GM12872 (cell line): ENCODE results near the gene ERGIC1.

Experiments used
- CTCF ChIP-seq: IDR thresholded peaks from 3 replicates; pipeline ENCODE4 v1.5.1; 2011; ENCODE audit warnings: low read depth, mild to moderate bottlenecking, low read length, moderate library complexity; ENCODE audit not compliant: insufficient read depth

Gene ERGIC1

GRCh38 chr5:172975289-172975688 is 141.2 kb downstream of the ERGIC1 start:
- no peak for TF ChIP-seq CTCF

GRCh38 chr5:172979778-172980177 is 145.7 kb downstream of the ERGIC1 start:
- TF ChIP-seq CTCF = no peak

GRCh38 chr5:172981931-172982330 is 147.9 kb downstream of the ERGIC1 start:
- no peak for TF ChIP-seq CTCF

- TF ChIP-seq CTCF = no peak
Observed at GRCh38 chr5:172983542-172984243, 149.6 kb downstream of the ERGIC1 start, which contains the start of gene ATP6V0E1. TSS of gene ATP6V0E1 (plus strand) at chr5:172983771. CDS start at chr5:172983861, 90 bp downstream.

- peak; percentile 68 for TF ChIP-seq CTCF
Observed at GRCh38 chr5:172984244-172984953, 150.3 kb downstream of the ERGIC1 start.

- no peak for TF ChIP-seq CTCF
Observed at GRCh38 chr5:172985596-172985995, 151.5 kb downstream of the ERGIC1 start.

- TF ChIP-seq CTCF = no peak
Observed at GRCh38 chr5:172988276-172988675, 154.2 kb downstream of the ERGIC1 start.
